COLO668 (cell line): ENCODE measurements around the gene SRA1.

Experiments used
- DNase-seq: peaks from one replicate; lab custom pipeline; 2025; ENCODE audit not compliant: unreplicated experiment; lab: John Stamatoyannopoulos, UW

Gene SRA1

DNA sequence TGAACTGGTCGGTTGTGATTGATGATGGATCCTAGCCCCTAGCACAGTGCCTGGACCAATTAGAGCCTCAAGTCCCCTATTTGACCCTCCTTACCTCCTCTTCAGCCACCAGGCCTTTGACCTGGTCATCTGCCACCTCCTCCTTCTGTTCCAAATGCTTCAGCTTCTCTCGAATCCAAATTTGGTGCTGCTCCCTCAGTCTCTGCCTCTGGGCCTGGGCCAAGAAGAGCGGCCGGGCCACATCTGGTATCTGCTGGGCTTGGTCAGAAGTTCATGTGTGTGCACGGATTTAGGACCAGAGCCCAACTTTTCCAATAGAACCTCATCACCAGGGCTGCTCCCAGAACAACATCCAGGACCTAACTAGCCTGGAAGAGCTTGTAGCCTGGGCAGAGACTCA is 13.8 kb upstream of the SRA1 start:
- no peak for DNase-seq

DNA sequence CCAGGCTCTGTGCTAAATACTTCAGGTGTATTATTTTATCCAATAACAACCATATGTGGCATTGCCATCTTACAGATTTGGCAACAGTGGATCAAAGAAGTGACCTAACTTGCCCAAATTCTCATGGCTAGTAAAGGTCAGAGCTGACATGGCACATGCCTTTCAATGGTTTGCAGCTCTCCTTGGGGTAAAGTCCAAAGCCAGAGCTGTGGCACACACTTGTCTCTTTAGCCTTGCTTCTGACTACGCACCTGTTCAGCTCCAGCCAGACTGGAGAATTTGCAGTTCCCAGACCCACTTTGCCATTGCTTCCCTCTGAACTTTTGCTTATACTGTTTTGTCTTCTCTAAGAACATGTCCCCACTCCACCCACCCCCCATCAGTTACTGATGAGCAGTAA is 13.2 kb upstream of the SRA1 start:
- no peak for DNase-seq

- DNase-seq, result no peak
These were observed 12.8 kb upstream of the SRA1 start for GRCh38 chr5:140570058-140570457.

DNA sequence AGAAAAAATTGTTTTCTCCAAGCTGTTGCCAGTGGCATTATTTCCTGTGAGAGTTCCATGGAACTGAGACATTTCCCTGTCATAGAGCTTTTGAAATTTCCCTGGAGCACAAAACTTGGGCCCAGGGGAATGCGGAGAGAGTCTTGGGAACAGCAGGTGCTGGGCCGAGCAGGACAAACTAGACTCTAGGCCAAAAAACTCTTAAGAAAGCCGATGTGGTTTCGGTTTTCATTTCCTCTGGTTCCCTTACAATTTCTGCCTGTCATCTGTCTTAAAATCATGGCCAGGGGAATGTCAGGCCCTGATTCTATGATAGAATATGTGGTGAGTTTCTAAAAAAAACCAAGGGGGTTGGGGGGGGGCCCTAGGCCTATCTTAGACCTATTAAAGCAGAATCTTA is 11.9 kb upstream of the SRA1 start:
- no peak for DNase-seq

- DNase-seq, result no peak
These were observed 11.3 kb upstream of the SRA1 start for GRCh38 chr5:140568443-140569063.

GRCh38 chr5:140567871-140568270 is 10.6 kb upstream of the SRA1 start:
- no peak for DNase-seq

GRCh38 chr5:140567136-140567818 is 10.0 kb upstream of the SRA1 start:
- no peak for DNase-seq

DNA sequence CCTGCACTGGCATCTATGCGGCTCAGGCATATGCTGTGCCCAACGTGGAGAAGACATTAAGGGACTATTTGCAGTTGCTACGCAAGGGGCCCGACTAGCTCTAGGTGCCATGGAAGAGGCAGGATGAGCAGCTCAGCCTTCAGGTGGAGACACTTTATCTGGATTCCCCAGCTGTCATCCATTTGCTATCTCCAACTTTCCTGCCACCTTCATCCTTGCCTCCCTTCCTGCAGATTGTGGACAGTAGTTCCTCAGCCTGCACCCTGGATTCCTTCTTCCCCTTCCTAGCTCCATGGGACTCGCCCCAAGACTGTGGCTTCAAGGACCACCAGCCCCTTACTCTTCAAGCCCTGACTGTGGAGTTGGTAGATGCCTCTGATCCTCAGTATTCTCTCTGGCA is 9.4 kb upstream of the SRA1 start:
- DNase-seq, result no peak

DNA sequence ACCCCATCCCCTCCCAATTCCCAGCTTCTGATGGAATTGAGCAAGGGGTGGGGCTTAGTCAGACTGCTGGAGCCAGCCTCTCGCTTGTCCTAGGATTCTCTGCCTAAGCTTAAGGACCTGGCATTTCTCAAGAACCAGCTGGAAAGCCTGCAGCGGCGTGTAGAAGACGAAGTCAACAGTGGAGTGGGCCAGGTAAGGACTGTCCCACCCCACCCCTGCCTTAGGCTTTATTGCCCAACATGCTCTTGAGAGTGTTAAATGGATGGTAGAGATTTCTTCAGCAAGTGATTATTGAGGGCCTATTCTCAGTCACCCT is 8.5 kb upstream of the SRA1 start:
- DNase-seq, result no peak

- DNase-seq, result no peak
These were observed 7.9 kb upstream of the SRA1 start for GRCh38 chr5:140565024-140565779.

GRCh38 chr5:140564196-140565023 is 7.1 kb upstream of the SRA1 start, which contains the start of the genes APBB3 and SLC35A4:
Gene APBB3, minus strand, starts transcription at chr5:140564598. Its CDS starts 353 bp downstream, at chr5:140564245.
Gene SLC35A4, plus strand, starts transcription at chr5:140564828. Its CDS starts 2,342 bp downstream, at chr5:140567170.
- DNase-seq, result peak; percentile 92

DNA sequence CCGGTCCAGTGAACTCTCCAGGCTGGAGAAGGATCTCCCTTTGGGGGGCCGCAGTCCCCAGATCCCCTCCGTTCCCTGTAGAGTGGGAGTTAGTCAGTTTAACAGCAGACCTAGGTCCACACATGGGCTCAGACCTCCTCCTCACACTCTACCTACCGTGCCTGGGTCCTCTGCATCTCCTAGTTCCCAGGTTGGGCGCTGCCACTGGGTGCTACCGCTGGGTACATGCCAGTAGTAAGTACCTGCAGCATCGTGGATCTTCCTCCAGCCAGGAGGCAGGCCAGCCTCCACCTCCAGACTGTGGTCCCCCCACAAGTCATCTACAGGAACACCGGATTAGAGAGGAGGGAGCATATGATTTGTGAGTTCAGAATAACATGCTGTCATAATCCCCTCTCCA is 6.3 kb upstream of the SRA1 start:
- peak; percentile 5 for DNase-seq

- no peak for DNase-seq
These were observed 4.7 kb upstream of the SRA1 start for GRCh38 chr5:140561753-140562523.

DNA sequence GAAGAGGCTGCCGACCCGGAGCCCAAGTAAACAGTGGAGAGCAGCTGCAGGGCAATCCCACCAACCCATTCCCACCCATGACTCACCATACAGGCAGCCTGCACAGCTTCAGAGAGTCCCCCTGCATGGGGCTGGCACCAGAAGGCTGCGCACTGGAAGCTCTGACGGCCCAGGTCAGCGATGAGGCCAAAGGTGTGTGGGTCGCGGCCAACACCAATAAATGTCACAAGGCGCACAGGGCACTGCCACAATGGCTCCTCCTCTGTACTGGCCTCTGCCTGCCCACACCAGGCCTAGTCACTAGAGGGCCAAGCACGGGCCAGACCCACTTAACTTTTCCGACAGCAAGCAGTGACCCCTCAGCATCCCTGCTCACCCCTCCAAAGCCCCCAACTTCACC is 3.0 kb upstream of the SRA1 start:
- no peak for DNase-seq

DNA sequence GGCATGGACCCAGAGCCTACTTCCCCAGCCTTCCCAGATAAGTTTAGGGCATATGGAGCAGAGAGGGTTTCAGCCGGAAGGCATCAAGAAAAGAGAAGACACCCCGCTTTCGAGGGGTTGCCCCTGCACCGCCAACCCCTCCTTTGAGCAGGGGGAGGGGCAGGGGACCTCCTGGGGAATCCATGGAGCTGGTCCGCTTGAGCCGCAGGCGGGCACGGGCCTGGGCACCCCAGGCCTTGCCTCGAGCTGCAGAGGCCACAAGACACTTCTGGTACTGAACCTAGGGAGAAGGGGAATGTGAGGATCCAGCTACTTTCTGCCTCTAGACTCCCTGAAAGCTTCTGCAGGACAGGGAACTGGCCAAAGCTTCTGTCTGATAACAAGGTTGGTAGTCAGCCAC is 1.3 kb upstream of the SRA1 start:
- no peak for DNase-seq

DNA sequence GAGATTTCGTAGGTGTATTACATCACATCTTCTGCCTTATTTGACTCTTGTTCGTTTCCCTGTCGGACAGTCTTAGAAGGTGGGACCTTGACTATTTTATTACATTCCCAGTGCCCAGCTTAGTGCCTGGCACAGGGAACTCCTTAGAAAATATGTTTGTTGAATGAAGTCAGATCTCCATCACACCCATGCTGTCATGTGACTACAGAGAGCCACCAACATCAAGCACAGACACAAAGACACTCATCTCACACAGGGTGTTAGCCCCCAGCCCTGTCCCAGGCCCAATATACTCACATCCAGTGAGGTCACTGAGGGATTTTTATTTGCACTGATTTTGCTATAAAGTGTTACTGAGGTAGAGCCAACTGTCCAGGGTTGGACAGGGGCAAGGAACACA is 692 bp upstream of the SRA1 start:
- no peak for DNase-seq

DNA sequence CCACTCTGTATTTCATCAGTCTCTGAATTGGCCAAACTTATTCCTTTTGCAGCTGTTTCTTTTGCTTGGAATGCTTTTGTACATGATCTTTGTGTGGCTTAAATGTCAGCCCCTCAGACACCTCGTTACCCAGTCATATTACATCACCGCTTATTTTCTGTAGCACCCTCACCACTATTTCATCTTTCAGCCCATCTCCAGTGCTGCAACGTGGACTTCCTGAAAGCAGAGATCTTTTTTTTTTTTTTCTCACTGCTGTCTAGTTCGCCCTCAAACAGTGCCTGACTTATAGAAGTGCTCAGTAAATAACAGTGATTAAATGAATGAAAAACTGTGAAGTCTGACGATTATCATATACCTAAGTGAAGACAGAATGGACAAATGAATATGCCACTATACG is 835 bp downstream of the SRA1 start:
- DNase-seq, result no peak

DNA sequence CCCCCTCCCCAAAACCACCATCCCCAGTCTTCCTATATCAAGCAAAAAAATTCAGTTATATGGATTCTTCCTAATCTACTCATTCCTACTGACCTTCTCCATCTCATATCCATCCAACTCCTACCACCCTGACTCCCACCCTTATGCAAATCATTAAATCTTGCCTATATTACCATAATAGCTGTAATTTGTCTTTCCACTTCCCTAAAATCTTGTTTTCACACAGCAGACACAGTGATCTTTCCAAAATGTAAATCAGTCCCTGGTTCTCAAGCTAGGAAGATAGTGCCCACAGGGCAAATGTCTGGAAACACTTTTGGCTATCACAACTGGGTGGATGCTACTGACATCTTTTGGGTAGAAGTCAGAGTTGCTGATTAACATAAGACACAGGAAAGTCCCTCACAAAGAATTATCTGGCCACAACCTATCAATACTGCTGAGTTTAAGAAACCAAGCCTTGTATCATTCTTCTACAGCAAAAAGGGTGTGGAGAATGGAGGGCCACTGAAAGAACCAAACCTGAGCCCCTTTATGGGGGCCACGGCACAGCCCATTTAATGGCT is 1.4 kb downstream of the SRA1 start:
- DNase-seq, result no peak

DNA sequence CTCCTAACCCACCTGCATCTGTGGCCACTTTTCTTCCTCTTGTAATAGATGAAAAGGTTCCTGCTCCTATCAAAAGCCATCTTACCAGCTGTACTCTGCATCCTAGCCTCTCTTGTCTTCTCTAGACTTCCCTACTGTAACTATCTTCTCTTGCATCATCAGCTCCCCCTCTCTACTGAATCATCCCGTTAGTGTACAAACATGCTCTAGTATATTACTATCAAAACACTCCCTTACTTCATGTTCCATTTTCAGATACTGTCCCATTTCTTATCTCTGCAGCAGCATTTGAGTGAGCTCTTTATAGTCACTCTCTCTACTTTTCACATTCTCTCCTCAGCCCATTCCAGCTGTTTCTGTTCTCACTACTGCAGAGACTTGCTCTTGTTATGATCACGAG is 2.8 kb downstream of the SRA1 start:
- no peak for DNase-seq

GRCh38 chr5:140553657-140554056 is 3.6 kb downstream of the SRA1 start:
- DNase-seq, result no peak
